HepG2 (cell line): Measurements from ENCODE around the gene SMARCB1. TPM values are rescaled to one million over a fixed set of nuclear protein-coding genes. Genes with fewer than 3 reads are reported as not detected.

Experiments
- GTF2F1 ChIP-seq: fragments of 150-350 bp; IDR thresholded peaks from 2 replicates; pipeline ENCODE4 v1.6.1; 2014; ENCODE audit warnings: low read length
- ISX ChIP-seq: sonication (generic); formaldehyde crosslinking; conservative IDR thresholded peaks from 2 replicates; pipeline ENCODE4 v1.5.0; 2020; ENCODE audit warnings: missing genetic modification reagents
- NR2C2 ChIP-seq: sonication (generic); formaldehyde crosslinking; IDR thresholded peaks from 2 replicates; pipeline ENCODE4 v1.4.0; 2020; ENCODE audit warnings: missing genetic modification reagents, mild to moderate bottlenecking, moderate library complexity, borderline replicate concordance
- POLR2A ChIP-seq, 2 experiments: IDR thresholded peaks; 2 replicates each; pipeline ENCODE4 v1.6.1; 2011; ENCODE audit warnings: low read depth in 2 of 2, low read length in 2 of 2, mild to moderate bottlenecking in 1 of 2, moderate library complexity in 1 of 2; ENCODE audit not compliant: insufficient read depth in 1 of 2
- REXO4 ChIP-seq: sonication (generic); formaldehyde crosslinking; IDR thresholded peaks from 2 replicates; pipeline ENCODE4 v1.8.0; 2022; ENCODE audit warnings: missing genetic modification reagents, mild to moderate bottlenecking, borderline replicate concordance
- RXRB ChIP-seq: IDR thresholded peaks from 2 replicates; pipeline ENCODE4 v1.6.1; 2016; ENCODE audit warnings: borderline replicate concordance, missing genetic modification reagents, missing compliant biosample characterization
- SAFB2 ChIP-seq: sonication (generic); formaldehyde crosslinking; IDR thresholded peaks from 2 replicates; pipeline ENCODE4 v1.5.1; 2020; ENCODE audit warnings: missing genetic modification reagents, low read depth, mild to moderate bottlenecking, borderline replicate concordance
- SALL1 ChIP-seq: sonication (generic); formaldehyde crosslinking; IDR thresholded peaks from 2 replicates; pipeline ENCODE4 v1.8.0; 2022; ENCODE audit warnings: mild to moderate bottlenecking, missing genetic modification reagents
- SP4 ChIP-seq: sonication (generic); formaldehyde crosslinking; IDR thresholded peaks from 2 replicates; pipeline ENCODE4 v1.8.1; 2023; ENCODE audit warnings: mild to moderate bottlenecking, missing genetic modification reagents
- ZBTB1 ChIP-seq: sonication (generic); formaldehyde crosslinking; IDR thresholded peaks from 2 replicates; pipeline ENCODE4 v1.4.0; 2020; ENCODE audit warnings: missing genetic modification reagents, borderline replicate concordance
- ZBTB7B ChIP-seq: sonication (generic); formaldehyde crosslinking; IDR thresholded peaks from 2 replicates; pipeline ENCODE4 v1.4.0; 2020; ENCODE audit warnings: missing genetic modification reagents
- ZKSCAN5 ChIP-seq: sonication (generic); formaldehyde crosslinking; IDR thresholded peaks from 2 replicates; pipeline ENCODE4 v1.5.1; 2020; ENCODE audit warnings: mild to moderate bottlenecking, missing genetic modification reagents
- ZNF263 ChIP-seq: sonication (generic); formaldehyde crosslinking; IDR thresholded peaks from 2 replicates; pipeline ENCODE4 v1.4.0; 2020; ENCODE audit warnings: missing genetic modification reagents
- ZNF343 ChIP-seq: sonication (generic); formaldehyde crosslinking; IDR thresholded peaks from 2 replicates; pipeline ENCODE4 v1.4.0; 2020; ENCODE audit warnings: mild to moderate bottlenecking, missing genetic modification reagents
- ZNF570 ChIP-seq: sonication (generic); formaldehyde crosslinking; IDR thresholded peaks from 2 replicates; pipeline ENCODE4 v1.4.0; 2020; ENCODE audit warnings: mild to moderate bottlenecking, missing genetic modification reagents, borderline replicate concordance
- ZNF780A ChIP-seq: sonication (generic); formaldehyde crosslinking; IDR thresholded peaks from 2 replicates; pipeline ENCODE4 v1.8.0; 2022; ENCODE audit warnings: mild to moderate bottlenecking, missing genetic modification reagents, moderate library complexity
- ZNF841 ChIP-seq: sonication (generic); formaldehyde crosslinking; IDR thresholded peaks from 2 replicates; pipeline ENCODE4 v1.8.1; 2023; ENCODE audit warnings: missing genetic modification reagents, borderline replicate concordance
- polyA plus RNA-seq, 8 experiments: library from polyadenylated mRNA; depleted of rRNA in 3 of 8; stranded (reverse) in 7 of 8; unstranded in 1 of 8; fragments of >200 nt; fragmentation: Illumina TruSeq in 4 of 8; extraction: Trizol in 4 of 8; gene quantifications; 2 replicates each; pipeline versions ENCODE4 v1.2.1 to v1.2.3, GENCODE V29; 2011 to 2016; ENCODE audit warnings: low read depth in 4 of 8, missing spikeins in 1 of 8, mixed read lengths in 1 of 8; ENCODE audit not compliant: insufficient read depth in 1 of 8
- total RNA-seq, 5 experiments: library from RNA; depleted of rRNA; stranded (reverse); fragments of >200 nt; fragmentation: Illumina TruSeq; extraction: Trizol; gene quantifications; 2 replicates each; pipeline ENCODE4 v1.2.3, GENCODE V29; 2016; ENCODE audit warnings: low read depth in 1 of 5
- TF ChIP-seq, protein P1 (sequence below): sonication (generic); formaldehyde crosslinking; IDR thresholded peaks from 2 replicates; pipeline ENCODE4 v1.5.1; 2020; ENCODE audit warnings: mild to moderate bottlenecking, missing genetic modification reagents, moderate library complexity
- TF ChIP-seq, protein P2 (sequence below): sonication (generic); formaldehyde crosslinking; IDR thresholded peaks from 2 replicates; pipeline ENCODE4 v1.5.0; 2020; ENCODE audit warnings: mild to moderate bottlenecking, missing genetic modification reagents
- TF ChIP-seq, protein P3 (sequence below): IDR thresholded peaks from 2 replicates; pipeline ENCODE4 v1.6.1; 2016
- TF ChIP-seq, protein P4 (sequence below): sonication (generic); formaldehyde crosslinking; IDR thresholded peaks from 2 replicates; pipeline ENCODE4 v1.4.0; 2020; ENCODE audit warnings: mild to moderate bottlenecking, missing genetic modification reagents

Gene SMARCB1
- total and polyA plus RNA-seq, 2 of the 13 experiments (the other 11 are each of a cell fraction or from before 2014, with no cell fraction given): 74.0 to 166 TPM

DNA sequence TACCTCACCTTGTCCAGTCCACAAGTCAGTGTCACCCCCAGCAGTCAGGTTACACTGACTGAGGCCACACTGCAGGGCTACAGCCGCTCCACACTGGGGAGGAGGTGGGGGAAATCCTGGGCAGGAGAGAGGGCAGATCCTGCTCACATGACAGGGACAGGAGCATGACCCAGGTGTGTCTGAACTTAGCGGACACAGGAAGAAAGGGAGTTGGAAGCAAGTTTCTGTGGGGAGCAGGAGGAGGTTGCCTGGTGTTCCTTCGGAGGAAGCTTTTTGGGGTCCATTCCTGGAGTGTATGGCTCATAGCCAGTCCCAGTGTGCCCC lies 8.2 kb upstream of the SMARCB1 start (continued):
- TF ChIP-seq, protein P1, sequence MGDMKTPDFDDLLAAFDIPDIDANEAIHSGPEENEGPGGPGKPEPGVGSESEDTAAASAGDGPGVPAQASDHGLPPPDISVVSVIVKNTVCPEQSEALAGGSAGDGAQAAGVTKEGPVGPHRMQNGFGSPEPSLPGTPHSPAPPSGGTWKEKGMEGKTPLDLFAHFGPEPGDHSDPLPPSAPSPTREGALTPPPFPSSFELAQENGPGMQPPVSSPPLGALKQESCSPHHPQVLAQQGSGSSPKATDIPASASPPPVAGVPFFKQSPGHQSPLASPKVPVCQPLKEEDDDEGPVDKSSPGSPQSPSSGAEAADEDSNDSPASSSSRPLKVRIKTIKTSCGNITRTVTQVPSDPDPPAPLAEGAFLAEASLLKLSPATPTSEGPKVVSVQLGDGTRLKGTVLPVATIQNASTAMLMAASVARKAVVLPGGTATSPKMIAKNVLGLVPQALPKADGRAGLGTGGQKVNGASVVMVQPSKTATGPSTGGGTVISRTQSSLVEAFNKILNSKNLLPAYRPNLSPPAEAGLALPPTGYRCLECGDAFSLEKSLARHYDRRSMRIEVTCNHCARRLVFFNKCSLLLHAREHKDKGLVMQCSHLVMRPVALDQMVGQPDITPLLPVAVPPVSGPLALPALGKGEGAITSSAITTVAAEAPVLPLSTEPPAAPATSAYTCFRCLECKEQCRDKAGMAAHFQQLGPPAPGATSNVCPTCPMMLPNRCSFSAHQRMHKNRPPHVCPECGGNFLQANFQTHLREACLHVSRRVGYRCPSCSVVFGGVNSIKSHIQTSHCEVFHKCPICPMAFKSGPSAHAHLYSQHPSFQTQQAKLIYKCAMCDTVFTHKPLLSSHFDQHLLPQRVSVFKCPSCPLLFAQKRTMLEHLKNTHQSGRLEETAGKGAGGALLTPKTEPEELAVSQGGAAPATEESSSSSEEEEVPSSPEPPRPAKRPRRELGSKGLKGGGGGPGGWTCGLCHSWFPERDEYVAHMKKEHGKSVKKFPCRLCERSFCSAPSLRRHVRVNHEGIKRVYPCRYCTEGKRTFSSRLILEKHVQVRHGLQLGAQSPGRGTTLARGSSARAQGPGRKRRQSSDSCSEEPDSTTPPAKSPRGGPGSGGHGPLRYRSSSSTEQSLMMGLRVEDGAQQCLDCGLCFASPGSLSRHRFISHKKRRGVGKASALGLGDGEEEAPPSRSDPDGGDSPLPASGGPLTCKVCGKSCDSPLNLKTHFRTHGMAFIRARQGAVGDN: peak; percentile 39
- TF ChIP-seq ZNF780A (no peak), ZNF841 (no peak), ISX (CRISPR knock-in tag) (no peak), ZBTB1 (CRISPR knock-in tag) (no peak), ZNF263 (no peak), SP4 (no peak), RXRB (CRISPR knock-in tag) (0 out of 2 replicates have a peak, but pooled peaks have one; percentile 17), REXO4 (CRISPR knock-in tag) (no peak), NR2C2 (no peak), ZKSCAN5 (CRISPR knock-in tag) (no peak), ZNF343 (no peak), POLR2A (IDR thresholded peaks at IDR 0.05; ENCODE audit: insufficient read depth in 1 of 2, low read depth in 2 of 2, low read length in 2 of 2) (0 out of 4 replicates have a peak, but pooled peaks of 1 of the 2 experiments have one; percentile 38), SALL1 (0 out of 2 replicates have a peak, but pooled peaks have one; percentile 29), SAFB2 (CRISPR knock-in tag) (no peak), GTF2F1 (no peak), ZNF570 (no peak), ZBTB7B (CRISPR knock-in tag) (no peak)
- TF ChIP-seq, protein P2, sequence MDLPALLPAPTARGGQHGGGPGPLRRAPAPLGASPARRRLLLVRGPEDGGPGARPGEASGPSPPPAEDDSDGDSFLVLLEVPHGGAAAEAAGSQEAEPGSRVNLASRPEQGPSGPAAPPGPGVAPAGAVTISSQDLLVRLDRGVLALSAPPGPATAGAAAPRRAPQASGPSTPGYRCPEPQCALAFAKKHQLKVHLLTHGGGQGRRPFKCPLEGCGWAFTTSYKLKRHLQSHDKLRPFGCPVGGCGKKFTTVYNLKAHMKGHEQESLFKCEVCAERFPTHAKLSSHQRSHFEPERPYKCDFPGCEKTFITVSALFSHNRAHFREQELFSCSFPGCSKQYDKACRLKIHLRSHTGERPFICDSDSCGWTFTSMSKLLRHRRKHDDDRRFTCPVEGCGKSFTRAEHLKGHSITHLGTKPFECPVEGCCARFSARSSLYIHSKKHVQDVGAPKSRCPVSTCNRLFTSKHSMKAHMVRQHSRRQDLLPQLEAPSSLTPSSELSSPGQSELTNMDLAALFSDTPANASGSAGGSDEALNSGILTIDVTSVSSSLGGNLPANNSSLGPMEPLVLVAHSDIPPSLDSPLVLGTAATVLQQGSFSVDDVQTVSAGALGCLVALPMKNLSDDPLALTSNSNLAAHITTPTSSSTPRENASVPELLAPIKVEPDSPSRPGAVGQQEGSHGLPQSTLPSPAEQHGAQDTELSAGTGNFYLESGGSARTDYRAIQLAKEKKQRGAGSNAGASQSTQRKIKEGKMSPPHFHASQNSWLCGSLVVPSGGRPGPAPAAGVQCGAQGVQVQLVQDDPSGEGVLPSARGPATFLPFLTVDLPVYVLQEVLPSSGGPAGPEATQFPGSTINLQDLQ (CRISPR knock-in tag): no peak
- TF ChIP-seq, protein P3, sequence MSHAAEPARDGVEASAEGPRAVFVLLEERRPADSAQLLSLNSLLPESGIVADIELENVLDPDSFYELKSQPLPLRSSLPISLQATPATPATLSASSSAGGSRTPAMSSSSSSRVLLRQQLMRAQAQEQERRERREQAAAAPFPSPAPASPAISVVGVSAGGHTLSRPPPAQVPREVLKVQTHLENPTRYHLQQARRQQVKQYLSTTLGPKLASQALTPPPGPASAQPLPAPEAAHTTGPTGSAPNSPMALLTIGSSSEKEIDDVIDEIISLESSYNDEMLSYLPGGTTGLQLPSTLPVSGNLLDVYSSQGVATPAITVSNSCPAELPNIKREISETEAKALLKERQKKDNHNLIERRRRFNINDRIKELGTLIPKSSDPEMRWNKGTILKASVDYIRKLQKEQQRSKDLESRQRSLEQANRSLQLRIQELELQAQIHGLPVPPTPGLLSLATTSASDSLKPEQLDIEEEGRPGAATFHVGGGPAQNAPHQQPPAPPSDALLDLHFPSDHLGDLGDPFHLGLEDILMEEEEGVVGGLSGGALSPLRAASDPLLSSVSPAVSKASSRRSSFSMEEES (CRISPR knock-in tag): 0 out of 2 replicates have a peak, but pooled peaks have one; percentile 62
- TF ChIP-seq, protein P4, sequence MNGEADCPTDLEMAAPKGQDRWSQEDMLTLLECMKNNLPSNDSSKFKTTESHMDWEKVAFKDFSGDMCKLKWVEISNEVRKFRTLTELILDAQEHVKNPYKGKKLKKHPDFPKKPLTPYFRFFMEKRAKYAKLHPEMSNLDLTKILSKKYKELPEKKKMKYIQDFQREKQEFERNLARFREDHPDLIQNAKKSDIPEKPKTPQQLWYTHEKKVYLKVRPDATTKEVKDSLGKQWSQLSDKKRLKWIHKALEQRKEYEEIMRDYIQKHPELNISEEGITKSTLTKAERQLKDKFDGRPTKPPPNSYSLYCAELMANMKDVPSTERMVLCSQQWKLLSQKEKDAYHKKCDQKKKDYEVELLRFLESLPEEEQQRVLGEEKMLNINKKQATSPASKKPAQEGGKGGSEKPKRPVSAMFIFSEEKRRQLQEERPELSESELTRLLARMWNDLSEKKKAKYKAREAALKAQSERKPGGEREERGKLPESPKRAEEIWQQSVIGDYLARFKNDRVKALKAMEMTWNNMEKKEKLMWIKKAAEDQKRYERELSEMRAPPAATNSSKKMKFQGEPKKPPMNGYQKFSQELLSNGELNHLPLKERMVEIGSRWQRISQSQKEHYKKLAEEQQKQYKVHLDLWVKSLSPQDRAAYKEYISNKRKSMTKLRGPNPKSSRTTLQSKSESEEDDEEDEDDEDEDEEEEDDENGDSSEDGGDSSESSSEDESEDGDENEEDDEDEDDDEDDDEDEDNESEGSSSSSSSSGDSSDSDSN (CRISPR knock-in tag): peak; percentile 52; the same call in 1 of the 2 replicates
